ENCODE data around the gene KCNK7. TPM values are rescaled to one million over a fixed set of nuclear protein-coding genes. Genes with fewer than 3 reads are reported as not detected.
A peak's percentile ranks its signal among the peaks of the same experiment; 100 is the strongest.

Gene KCNK7
- total and polyA plus RNA-seq, 2 donors (not counting 3 experiments of a cell fraction or from before 2014, with no cell fraction given), result 0.17 to 0.60 TPM

GRCh38 chr11:65611758-65612603 is 16.4 kb upstream of the KCNK7 start:
- Histone ChIP-seq H4K20me1 (replicated peaks; ENCODE audit: control insufficient read depth, extremely low read depth, insufficient read depth, low read length) (no peaks in the 10 kb centered on the region), H3K9me3 (replicated peaks; ENCODE audit: control insufficient read depth, insufficient read depth, low read length) (no peaks in the 10 kb centered on the region), H3K79me2 (ENCODE audit: control insufficient read depth, insufficient read depth, low read length) (peaks cover 72% of the 10 kb centered on the region), H3K4me3 (replicated peaks in 1 of 3; ENCODE audit: insufficient read depth in 1 of 3, low read depth in 1 of 3, low read length in 3 of 3) (peak overlapping the region; percentile 81 to 87 (median 81)), H3K9ac (replicated peaks; ENCODE audit: extremely low read depth, insufficient read depth, low read length) (peak overlapping the region; percentile 69), H2AFZ (ENCODE audit: low read depth, low read length) (no peak overlapping the region), H3K27ac (ENCODE audit: insufficient read depth, low read depth, low read length) (peak overlapping the region; percentile 85), H3K4me1 (ENCODE audit: control insufficient read depth, extremely low read depth, insufficient read depth, low read length) (peaks cover 61% of the 10 kb centered on the region), H3K4me2 (ENCODE audit: insufficient read depth, low read length) (peak overlapping the region; percentile 88), H3K9me1 (replicated peaks; ENCODE audit: control insufficient read depth, extremely low read depth, insufficient read depth, low read length) (no peaks in the 10 kb centered on the region), H3K36me3 (ENCODE audit: control insufficient read depth in 2 of 2, extremely low read depth in 1 of 2, insufficient read depth in 2 of 2, low read length in 2 of 2) (peaks cover 4 to 23% of the 10 kb centered on the region in 2 experiments), H3K27me3 (ENCODE audit: control insufficient read depth in 2 of 2, insufficient read depth in 2 of 2, low read length in 2 of 2) (no peaks in the 10 kb centered on the region)
- DNase-seq (ENCODE audit: low read depth, low spot score) (peak; percentile 84), FAIRE-seq (peak; percentile 58)
- ChIA-PET POLR2A (no interaction called here), CTCF (interaction anchor here (1.6 to 6.2 kb wide), 4 partner anchors 17 to 26 kb away, joined by 4 to 54 read pairs (median 5); partner anchors contain the start of genes KCNK7 and SIPA1)
- dilution Hi-C loops (cut with MboI; ENCODE audit: extremely low pct_ligation_motif_present, low sequenced_read_pairs), result no loop called here
- intact Hi-C loops (cut with micrococcal nuclease), result loop anchor here (1.0 kb wide), 2 partner anchors 12 to 40 kb away; partner anchors contain the start of gene FAM89B
- no TSS peak for BruUV-seq (replicated peaks)
- TF ChIP-seq, protein P1, sequence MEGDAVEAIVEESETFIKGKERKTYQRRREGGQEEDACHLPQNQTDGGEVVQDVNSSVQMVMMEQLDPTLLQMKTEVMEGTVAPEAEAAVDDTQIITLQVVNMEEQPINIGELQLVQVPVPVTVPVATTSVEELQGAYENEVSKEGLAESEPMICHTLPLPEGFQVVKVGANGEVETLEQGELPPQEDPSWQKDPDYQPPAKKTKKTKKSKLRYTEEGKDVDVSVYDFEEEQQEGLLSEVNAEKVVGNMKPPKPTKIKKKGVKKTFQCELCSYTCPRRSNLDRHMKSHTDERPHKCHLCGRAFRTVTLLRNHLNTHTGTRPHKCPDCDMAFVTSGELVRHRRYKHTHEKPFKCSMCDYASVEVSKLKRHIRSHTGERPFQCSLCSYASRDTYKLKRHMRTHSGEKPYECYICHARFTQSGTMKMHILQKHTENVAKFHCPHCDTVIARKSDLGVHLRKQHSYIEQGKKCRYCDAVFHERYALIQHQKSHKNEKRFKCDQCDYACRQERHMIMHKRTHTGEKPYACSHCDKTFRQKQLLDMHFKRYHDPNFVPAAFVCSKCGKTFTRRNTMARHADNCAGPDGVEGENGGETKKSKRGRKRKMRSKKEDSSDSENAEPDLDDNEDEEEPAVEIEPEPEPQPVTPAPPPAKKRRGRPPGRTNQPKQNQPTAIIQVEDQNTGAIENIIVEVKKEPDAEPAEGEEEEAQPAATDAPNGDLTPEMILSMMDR (IDR thresholded peaks at IDR 0.05; ENCODE audit: extremely low read depth in 1 of 2, insufficient read depth in 1 of 2, low read depth in 1 of 2, low read length in 2 of 2), result no peak
- peak; percentile 72 for TF ChIP-seq POLR2A (IDR thresholded peaks at IDR 0.05; ENCODE audit: low read depth, low read length)

All from endothelial cell of umbilical vein (primary cell).